ENCODE measurements around the gene RAB44. TPM values are rescaled to one million over a fixed set of nuclear protein-coding genes. Genes with fewer than 3 reads are reported as not detected.

The RAB44 gene, protein sequence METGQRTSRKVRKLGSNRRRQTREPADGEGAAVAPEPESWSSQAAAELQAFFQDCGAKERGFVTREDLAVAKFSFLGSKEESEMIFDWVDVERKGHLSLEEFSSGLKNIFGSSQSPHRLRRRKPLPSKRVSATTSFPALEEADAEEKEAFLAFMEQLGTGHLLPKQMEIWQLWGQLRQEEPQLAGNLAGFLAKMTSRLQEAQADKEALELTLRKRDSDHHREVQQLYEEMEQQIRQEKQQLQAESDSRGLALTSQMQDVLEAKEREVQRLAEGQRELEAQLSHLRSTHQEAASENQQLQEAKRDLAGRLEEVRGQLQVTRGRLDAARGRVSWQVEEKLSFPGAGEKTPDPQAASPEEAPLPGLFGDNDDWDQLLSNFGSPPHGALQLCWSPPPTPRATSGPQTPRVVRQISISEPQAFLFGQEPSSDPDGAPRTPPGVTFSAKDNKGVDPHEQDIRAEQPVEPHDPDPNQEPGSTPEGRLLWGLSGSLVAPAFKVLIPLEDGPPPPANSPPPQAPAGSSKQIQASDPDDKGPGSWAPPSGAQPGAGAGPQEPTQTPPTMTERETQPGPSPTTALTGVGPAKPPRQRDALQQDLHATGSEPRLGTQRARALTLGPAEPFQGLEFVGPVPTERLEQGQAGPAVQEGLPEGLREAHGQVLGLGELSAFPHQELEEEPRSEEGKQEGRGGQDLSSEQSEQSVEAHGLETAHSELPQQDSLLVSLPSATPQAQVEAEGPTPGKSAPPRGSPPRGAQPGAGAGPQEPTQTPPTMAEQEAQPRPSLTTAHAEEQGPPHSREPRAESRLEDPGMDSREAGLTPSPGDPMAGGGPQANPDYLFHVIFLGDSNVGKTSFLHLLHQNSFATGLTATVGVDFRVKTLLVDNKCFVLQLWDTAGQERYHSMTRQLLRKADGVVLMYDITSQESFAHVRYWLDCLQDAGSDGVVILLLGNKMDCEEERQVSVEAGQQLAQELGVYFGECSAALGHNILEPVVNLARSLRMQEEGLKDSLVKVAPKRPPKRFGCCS
- total RNA-seq, result under 0.01 TPM in 2 replicates

DNA sequence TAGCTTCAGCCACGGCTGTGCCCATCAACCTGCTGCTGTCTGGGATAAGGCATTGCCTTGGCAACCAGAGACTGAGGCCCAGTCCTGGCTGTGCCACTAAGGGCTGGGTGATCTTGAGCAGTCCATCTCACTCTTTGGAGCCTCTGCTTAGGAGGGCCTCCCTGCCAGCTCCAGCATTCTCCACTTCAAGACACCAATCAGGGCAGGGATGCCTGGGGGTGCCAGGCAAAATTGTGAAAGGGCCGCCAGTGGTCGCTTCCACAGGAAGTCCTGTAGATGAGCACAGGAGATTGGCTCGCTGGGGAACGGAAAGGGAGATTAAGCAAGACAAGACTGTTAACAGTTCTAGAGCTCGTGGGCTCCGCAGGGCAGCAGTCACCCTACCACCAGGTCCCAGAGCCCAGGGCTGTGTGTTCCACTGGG is at the start of gene RAB44:
Gene RAB44 (plus strand): TSS at position 346 of the 423 bp plus-strand sequence. CDS start 6,410 bp downstream, outside the sequence.

DNA sequence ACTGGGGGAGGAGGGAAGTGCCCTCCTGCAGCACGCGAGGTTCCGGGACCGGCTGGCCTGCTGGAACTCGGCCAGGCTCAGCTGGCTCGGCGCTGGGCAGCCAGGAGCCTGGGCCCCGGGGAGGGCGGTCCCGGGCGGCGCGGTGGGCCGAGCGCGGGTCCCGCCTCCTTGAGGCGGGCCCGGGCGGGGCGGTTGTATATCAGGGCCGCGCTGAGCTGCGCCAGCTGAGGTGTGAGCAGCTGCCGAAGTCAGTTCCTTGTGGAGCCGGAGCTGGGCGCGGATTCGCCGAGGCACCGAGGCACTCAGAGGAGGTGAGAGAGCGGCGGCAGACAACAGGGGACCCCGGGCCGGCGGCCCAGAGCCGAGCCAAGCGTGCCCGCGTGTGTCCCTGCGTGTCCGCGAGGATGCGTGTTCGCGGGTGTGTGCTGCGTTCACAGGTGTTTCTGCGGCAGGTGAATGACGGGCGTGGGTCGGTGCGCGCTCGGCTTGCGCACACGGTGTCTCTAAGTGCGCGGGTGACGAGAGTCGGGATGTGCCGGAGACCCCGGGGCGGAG is 19.1 kb upstream of the RAB44 start, which contains the start of gene CDKN1A:
Gene CDKN1A (plus strand): TSS at position 227 of the 555 bp plus-strand sequence. CDS start 5,388 bp downstream, outside the sequence.

Other genes with a start within 250 kb of the RAB44 start
- gene STK38, start 150.3 kb upstream of the RAB44 start, total RNA-seq, result 12.1 and 13.9 TPM in 2 replicates
- 221 and 299 TPM in 2 replicates for gene SRSF3, start 103.5 kb upstream of the RAB44 start, total RNA-seq
- 141 and 160 TPM in 2 replicates for gene CDKN1A, start 19.1 kb upstream of the RAB44 start, total RNA-seq
- gene CPNE5, start 141.6 kb downstream of the RAB44 start, total RNA-seq, result 11.8 and 15.2 TPM in 2 replicates
- gene PPIL1, start 177.0 kb downstream of the RAB44 start, total RNA-seq, result 28.0 and 38.3 TPM in 2 replicates
- gene C6orf89, start 188.1 kb downstream of the RAB44 start, total RNA-seq, result 23.7 and 25.1 TPM in 2 replicates

Data from endothelial cell of coronary artery (primary cell).